Activated CD4-positive, alpha-beta T cell treated with anti-CD3 and anti-CD28 coated beads for 36 hours (primary cell): ENCODE measurements around the gene ARSH. TPM values are rescaled to one million over a fixed set of nuclear protein-coding genes. Genes with fewer than 3 reads are reported as not detected.
"Not testable (repeated sequence)": the region's sequence is repeated elsewhere in the genome, so short reads cannot be mapped to it uniquely, and the experiment has no call there.

Source experiments
- ATAC-seq: fragments of 200-7000 bp; cut with Tn5 transposase; one replicate; pipeline ENCODE4 v1.10.0; 2021; ENCODE audit warnings: mild to moderate bottlenecking, moderate library complexity
- CTCF ChIA-PET: fragments of 350-600 bp; sonication (Branson Sonifier 250); formaldehyde crosslinking; loops from one replicate; lab custom pipeline; 2021; ENCODE audit warnings: antibody characterized with exemption; lab: Charles Lee
- POLR2A ChIA-PET: fragments of 350-600 bp; sonication (Branson Sonifier 250); formaldehyde crosslinking; loops from one replicate; lab custom pipeline; 2021; ENCODE audit warnings: antibody characterized with exemption, inconsistent platforms; lab: Charles Lee
- DNase-seq: peaks from one replicate; pipeline ENCODE4 v3.0.0-alpha.2; 2020
- H3K27ac Mint-ChIP-seq: one replicate; pipeline ENCODE4 v1.8.0; 2021; ENCODE audit warnings: mixed read lengths
- H3K27me3 Mint-ChIP-seq: one replicate; pipeline ENCODE4 v1.8.0; 2021; ENCODE audit warnings: mixed read lengths
- H3K36me3 Mint-ChIP-seq: one replicate; pipeline ENCODE4 v1.8.0; 2021; ENCODE audit warnings: low read depth, mixed read lengths
- H3K4me1 Mint-ChIP-seq: one replicate; pipeline ENCODE4 v1.8.0; 2021; ENCODE audit warnings: mixed read lengths
- H3K4me3 Mint-ChIP-seq: one replicate; pipeline ENCODE4 v1.8.0; 2021; ENCODE audit warnings: mild to moderate bottlenecking, moderate library complexity, mixed read lengths
- H3K9me3 Mint-ChIP-seq: one replicate; pipeline ENCODE4 v1.8.0; 2021; ENCODE audit warnings: low read depth, mixed read lengths
- intact Hi-C, 2 experiments: fragments of 100-400 bp; cut with DNase I in 1 of 2; cut with micrococcal nuclease in 1 of 2; formaldehyde crosslinking; loops; one replicate each; pipeline versions ENCODE4 v1.14.2 to v1.15.1; 2022 to 2024; cut with DNase I, micrococcal nuclease
- total RNA-seq, 2 experiments: library from RNA; stranded (reverse); gene quantifications; one replicate each; pipeline ENCODE4 v1.2.3, GENCODE V29; 2021

Gene ARSH, protein sequence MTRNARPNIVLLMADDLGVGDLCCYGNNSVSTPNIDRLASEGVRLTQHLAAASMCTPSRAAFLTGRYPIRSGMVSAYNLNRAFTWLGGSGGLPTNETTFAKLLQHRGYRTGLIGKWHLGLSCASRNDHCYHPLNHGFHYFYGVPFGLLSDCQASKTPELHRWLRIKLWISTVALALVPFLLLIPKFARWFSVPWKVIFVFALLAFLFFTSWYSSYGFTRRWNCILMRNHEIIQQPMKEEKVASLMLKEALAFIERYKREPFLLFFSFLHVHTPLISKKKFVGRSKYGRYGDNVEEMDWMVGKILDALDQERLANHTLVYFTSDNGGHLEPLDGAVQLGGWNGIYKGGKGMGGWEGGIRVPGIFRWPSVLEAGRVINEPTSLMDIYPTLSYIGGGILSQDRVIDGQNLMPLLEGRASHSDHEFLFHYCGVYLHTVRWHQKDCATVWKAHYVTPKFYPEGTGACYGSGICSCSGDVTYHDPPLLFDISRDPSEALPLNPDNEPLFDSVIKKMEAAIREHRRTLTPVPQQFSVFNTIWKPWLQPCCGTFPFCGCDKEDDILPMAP
- total RNA-seq = not detected

DNA sequence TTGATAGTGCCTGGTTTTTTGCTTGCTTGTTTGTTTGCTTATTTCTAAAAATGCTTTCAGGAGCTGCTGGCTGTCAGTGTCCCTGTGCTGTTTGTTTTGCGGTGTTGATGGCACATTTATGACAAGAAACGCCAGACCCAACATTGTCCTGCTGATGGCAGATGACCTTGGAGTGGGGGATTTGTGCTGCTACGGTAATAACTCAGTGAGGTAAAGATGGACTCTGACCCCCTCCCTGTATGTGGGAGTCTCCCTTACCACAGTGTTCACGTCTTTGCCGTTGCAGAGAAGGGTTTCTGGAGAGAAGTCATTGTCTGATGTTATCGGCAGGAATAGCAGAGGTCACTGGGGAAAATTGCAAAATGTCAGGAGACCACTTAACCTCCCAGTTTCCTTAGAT lies at the start of gene ARSH:
ARSH (plus strand) TSS at position 52 of the 400 bp plus-strand sequence; CDS start at position 119, 67 bp downstream.
- no peaks in the 10 kb centered on the region for H3K4me1 Mint-ChIP-seq
- no peaks in the 10 kb centered on the region for H3K27me3 Mint-ChIP-seq
- no peak within 1 kb of the TSS for H3K27ac Mint-ChIP-seq
- CTCF ChIA-PET = no interaction called here
- peaks cover 2% of the 10 kb centered on the region for H3K9me3 Mint-ChIP-seq
- H3K36me3 Mint-ChIP-seq = no peaks in the 10 kb centered on the region
- no peak within 1 kb of the TSS for H3K4me3 Mint-ChIP-seq
- no peak for ATAC-seq
- intact Hi-C loops = no loop called here
- POLR2A ChIA-PET = no interaction called here
- DNase-seq = no peak

DNA sequence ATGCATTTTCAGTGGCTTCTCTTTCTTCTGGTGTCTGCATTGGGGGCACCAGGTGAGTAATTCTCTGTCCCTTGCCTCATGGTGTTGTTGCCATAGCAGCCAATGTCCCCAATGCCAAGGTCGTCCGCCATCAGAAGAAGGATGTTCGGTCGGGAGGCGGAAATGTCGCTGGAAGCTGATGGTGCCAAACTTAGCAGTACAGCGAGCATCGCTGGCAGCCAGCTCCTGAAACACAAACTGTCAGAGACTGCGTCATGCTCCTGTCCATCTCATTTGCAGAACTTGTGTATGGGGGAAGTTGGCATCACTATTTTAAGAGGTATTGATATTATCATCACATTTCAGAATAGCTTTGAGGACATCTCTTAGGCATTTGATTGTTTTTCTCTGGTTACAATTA lies 48.1 kb upstream of the ARSH start:
- POLR2A ChIA-PET = no interaction called here
- peaks cover 6% of the 10 kb centered on the region for H3K27me3 Mint-ChIP-seq
- intact Hi-C loops = no loop called here
- no peaks in the 10 kb centered on the region for H3K4me1 Mint-ChIP-seq
- ATAC-seq = no peak
- no peak overlapping the region for H3K4me3 Mint-ChIP-seq
- DNase-seq = no peak
- CTCF ChIA-PET = no interaction called here
- no peaks in the 10 kb centered on the region for H3K36me3 Mint-ChIP-seq
- H3K27ac Mint-ChIP-seq = no peak overlapping the region
- no peaks in the 10 kb centered on the region for H3K9me3 Mint-ChIP-seq

DNA sequence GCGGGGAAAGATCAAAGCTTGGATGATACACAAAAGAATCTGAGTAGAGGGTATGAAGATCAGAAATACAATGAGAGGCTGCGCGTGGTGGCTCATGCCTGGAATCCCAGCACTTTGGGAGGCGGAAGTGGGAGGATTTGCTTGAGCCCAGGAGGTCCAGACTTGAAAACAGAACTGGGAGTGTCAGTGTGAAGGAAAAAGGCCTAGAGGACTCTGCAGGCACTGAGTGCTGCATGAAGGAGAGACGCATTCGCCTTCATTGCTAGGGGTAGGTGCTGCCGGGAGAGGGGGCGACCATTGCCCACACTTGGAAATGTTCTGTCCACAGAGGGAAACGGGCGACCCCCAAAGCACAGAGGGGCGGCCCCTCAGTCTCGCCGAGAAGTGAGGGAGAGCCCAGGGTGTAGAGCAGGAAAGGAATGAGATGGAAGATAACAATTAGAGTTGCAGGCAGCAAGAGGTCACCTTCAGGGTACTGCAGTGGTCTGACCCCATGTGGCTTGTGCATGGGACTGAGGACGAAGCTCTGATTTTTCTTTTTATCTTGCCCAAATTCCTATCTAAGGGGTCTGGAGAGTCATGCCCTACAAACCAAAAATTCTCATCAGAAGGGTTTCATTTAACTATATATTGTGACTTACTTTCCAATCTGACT lies 45.4 kb upstream of the ARSH start:
- ATAC-seq (no peak), DNase-seq (no peak)
- H3K4me1 Mint-ChIP-seq = no peaks in the 10 kb centered on the region
- H3K9me3 Mint-ChIP-seq = no peaks in the 10 kb centered on the region
- no peak overlapping the region for H3K4me3 Mint-ChIP-seq
- POLR2A ChIA-PET = no interaction called here
- H3K27ac Mint-ChIP-seq = no peak overlapping the region
- H3K27me3 Mint-ChIP-seq = peaks cover under 1% of the 10 kb centered on the region
- H3K36me3 Mint-ChIP-seq = no peaks in the 10 kb centered on the region
- intact Hi-C loops = no loop called here
- CTCF ChIA-PET = no interaction called here

DNA sequence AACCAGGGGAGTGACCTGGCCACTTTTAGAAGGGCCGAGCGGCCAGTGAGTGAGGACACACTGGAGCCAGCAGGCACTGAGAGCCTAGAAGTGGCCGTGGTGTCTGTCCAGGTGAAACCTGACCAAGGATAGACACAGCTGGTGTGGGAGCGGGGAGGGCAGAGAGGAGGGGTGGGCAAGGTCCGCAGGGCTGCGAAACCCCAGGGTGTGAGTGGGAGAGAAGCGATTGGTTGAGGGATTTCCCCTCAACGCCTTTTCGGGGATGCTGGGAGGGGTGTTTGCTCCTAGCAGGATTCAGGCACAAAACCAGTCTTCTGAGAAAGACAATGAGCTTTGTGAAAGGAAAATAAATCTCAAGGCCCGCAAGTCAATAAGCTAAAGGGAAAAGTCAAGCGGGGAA lies 44.0 kb upstream of the ARSH start:
- Mint-ChIP-seq H3K9me3 (no peaks in the 10 kb centered on the region), H3K4me3 (no peak overlapping the region), H3K4me1 (no peaks in the 10 kb centered on the region), H3K27me3 (no peaks in the 10 kb centered on the region), H3K27ac (no peak overlapping the region), H3K36me3 (no peaks in the 10 kb centered on the region)
- CTCF ChIA-PET = interaction anchor here (0.7 kb wide), 2 partner anchors 83 to 410 kb away, joined by 3 to 4 read pairs; no protein-coding TSS in a partner anchor
- intact Hi-C loops = no loop called here
- POLR2A ChIA-PET = no interaction called here
- ATAC-seq (no peak), DNase-seq (no peak)

DNA sequence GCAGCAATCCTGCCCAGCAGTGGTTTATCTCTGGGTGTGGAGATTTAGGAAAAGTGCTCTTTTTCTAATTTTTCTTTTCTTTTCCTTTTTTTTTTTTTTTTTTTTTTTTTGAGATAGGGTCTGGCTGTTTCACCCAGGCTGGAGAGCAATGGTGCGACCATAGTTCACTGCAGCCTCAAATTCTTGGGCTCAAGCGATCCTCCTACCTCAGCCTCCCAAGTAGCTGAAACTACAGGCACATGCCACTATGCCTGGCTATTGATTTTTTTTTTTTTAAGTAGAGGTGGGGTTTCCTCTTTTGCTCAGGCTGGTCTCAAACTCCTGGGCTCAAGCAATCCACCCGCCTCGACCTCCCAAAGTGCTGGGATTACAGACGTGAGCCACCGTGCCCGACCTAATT lies 42.9 kb upstream of the ARSH start:
- POLR2A ChIA-PET, CTCF ChIA-PET, H3K27ac Mint-ChIP-seq, DNase-seq, ATAC-seq, H3K27me3 Mint-ChIP-seq, H3K4me1 Mint-ChIP-seq, intact Hi-C loops, H3K36me3 Mint-ChIP-seq, H3K9me3 Mint-ChIP-seq, H3K4me3 Mint-ChIP-seq: not testable (repeated sequence)

DNA sequence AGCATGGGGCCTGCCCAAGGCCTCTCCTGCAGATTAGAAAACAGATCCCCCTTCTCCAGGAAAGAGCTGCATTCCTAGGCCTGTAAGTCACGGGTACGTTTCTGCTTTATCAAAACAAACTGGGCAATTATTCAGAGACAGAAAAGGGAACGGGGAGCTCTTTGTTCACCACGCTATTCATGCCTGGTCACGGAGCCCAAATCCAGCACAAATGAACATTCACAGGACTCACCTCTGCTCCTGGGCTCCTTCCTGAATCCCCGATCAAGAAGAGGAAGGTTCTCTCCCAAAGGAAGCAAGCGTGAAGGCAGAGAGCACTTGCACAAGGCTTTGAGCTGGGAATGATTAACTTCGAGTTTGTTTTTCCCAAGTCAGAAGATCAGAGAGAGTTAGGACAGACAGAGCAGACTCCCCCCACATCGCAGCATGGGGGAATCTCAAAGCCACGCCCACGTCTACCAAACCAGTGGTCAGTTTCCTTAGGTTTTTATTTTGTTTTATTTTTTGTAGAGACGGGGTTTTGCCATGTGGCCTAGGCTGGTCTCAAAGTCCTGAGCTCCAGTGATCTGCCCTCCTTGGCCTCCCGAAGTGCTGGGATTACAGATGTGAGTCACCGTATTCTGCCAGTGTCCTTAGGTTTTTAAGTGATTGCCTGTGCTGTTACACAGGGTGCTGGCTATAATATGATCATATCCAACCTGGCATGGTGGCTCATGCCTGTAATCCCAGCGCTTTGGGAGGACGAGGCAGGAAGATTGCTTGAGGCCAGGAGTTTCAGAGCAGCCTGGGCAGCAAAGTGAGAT lies 42.2 kb upstream of the ARSH start:
- ATAC-seq, H3K4me1 Mint-ChIP-seq, POLR2A ChIA-PET, H3K9me3 Mint-ChIP-seq, H3K27ac Mint-ChIP-seq, H3K4me3 Mint-ChIP-seq, CTCF ChIA-PET, H3K36me3 Mint-ChIP-seq, DNase-seq, intact Hi-C loops, H3K27me3 Mint-ChIP-seq: not testable (repeated sequence)

DNA sequence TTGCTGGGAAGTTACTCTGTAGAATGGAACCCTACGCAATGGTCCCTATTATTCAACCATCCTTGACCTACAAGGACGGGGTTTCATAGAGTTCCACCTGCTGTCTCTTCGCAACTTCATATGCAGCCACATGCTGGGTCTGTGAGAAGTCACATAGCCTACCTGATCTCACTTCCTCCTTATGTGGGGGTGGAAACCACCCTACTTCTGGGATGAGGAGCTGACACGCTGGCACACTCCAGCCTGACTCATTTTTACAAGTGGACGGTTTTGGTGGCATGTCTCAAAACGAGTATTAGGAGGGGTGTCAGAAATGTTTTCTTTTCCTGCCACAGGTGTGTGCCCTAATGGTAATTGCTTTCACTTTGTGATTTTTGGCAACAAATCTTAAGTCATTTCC lies 40.4 kb upstream of the ARSH start:
- intact Hi-C loops = loop anchor here (5.0 kb wide), 2 partner anchors 254 to 259 kb away; no protein-coding TSS in a partner anchor
- peak; percentile 47 for DNase-seq
- Mint-ChIP-seq H3K4me1 (peaks cover 5% of the 10 kb centered on the region), H3K9me3 (no peaks in the 10 kb centered on the region), H3K27me3 (no peaks in the 10 kb centered on the region), H3K4me3 (no peak overlapping the region), H3K36me3 (no peaks in the 10 kb centered on the region), H3K27ac (no peak overlapping the region)
- peak; percentile 62 for ATAC-seq
- ChIA-PET CTCF (no interaction called here), POLR2A (no interaction called here)

DNA sequence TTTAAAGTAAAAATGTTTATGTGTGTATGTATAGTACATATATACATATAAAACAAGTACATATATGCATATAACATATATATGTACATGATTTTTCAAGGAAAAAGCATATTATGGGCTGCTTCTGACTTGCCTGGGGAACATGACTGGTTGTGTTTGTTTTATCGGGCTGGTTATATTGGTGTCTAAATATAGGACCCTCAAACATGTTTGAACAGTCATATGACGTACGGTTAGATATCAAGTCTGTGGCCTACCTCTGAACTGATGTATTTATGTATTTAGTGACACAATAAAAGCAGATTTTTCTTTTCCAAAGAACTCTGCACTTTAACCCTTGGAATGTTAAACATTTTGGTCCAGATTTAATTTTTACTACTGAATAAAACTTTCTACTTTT lies 39.3 kb upstream of the ARSH start:
- intact Hi-C loops = loop anchor here (5.0 kb wide), 2 partner anchors 255 to 260 kb away; no protein-coding TSS in a partner anchor
- no peaks in the 10 kb centered on the region for H3K36me3 Mint-ChIP-seq
- H3K27me3 Mint-ChIP-seq = no peaks in the 10 kb centered on the region
- no peak overlapping the region for H3K4me3 Mint-ChIP-seq
- POLR2A ChIA-PET = no interaction called here
- CTCF ChIA-PET = no interaction called here
- ATAC-seq (no peak), DNase-seq (no peak)
- no peaks in the 10 kb centered on the region for H3K9me3 Mint-ChIP-seq
- H3K4me1 Mint-ChIP-seq = peaks cover 5% of the 10 kb centered on the region
- no peak overlapping the region for H3K27ac Mint-ChIP-seq

DNA sequence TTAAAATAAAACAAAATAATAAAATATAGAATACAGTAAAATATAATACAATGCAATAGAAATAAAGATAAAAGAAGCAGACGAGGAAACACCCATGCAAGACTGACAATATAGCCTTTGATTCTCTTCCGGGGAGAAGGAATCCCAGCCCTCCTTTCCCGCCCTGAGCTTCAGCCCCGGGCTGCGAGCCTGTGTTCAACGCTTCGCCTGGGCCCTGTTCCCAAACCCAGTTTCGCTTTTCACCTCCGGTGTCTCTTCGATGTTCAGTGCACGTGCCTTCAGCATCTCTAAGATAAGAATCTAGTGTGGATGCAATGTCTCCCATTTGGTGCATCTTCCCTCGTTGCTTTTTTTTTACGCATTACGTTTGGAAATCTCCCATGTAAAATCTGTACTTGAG lies 38.8 kb upstream of the ARSH start:
- H3K4me1 Mint-ChIP-seq = peaks cover 5% of the 10 kb centered on the region
- DNase-seq (no peak), ATAC-seq (no peak)
- ChIA-PET POLR2A (no interaction called here), CTCF (no interaction called here)
- no peak overlapping the region for H3K27ac Mint-ChIP-seq
- no peaks in the 10 kb centered on the region for H3K27me3 Mint-ChIP-seq
- H3K36me3 Mint-ChIP-seq = no peaks in the 10 kb centered on the region
- intact Hi-C loops = loop anchor here (5.0 kb wide), 2 partner anchors 255 to 260 kb away; no protein-coding TSS in a partner anchor
- H3K9me3 Mint-ChIP-seq = no peaks in the 10 kb centered on the region
- H3K4me3 Mint-ChIP-seq = no peak overlapping the region

DNA sequence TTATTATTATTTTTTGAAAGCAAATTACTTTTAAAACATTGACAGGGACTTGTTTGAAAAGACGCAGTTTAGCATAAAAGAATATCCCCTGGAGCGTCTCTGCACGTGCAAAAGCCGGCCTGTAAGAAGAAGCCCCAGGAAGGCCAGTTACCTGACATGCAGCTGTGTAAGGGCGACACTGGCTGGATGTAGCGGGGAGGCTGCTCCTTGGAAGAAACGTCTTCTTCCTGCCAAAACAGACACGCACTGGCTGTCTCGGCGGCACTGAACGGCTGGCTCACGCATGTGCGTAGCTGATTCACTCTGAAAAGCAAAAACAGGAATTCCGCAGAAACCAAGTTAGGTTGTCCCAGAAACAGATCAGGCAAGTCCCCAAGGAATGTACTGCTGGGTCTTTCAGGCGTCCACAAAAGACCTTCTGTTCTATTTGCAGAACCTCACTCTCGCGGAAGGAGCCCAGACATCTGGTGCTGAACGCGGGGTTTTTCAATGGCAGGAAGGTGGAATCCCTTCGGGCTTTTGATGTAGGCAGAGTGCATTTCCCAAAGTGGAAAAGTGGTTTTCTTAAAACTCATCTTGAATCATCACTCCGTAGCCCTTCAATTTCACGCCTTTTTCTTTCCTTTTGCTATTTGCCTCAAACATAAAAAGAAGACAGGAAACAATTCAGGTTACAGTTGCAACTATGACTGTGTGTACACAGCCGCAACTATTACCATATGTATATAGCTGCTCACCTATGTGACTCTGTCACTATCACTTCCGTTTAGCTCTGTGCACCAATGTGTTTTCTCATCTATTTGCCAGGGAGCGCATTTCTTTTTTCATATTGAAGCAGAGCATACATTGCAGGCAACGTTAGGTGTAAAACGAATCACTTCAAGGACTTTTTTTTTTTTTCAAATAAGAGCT lies 38.1 kb upstream of the ARSH start:
- CTCF ChIA-PET = interaction anchor here (0.7 kb wide), 1 partner anchor 47 kb away, joined by 5 read pairs; no protein-coding TSS in a partner anchor
- H3K9me3 Mint-ChIP-seq = no peaks in the 10 kb centered on the region
- H3K4me1 Mint-ChIP-seq = peaks cover 5% of the 10 kb centered on the region
- intact Hi-C loops = loop anchor here (5.0 kb wide), 2 partner anchors 256 to 261 kb away; no protein-coding TSS in a partner anchor
- H3K36me3 Mint-ChIP-seq = no peaks in the 10 kb centered on the region
- H3K4me3 Mint-ChIP-seq = peak overlapping the region; percentile 44
- DNase-seq = peak; percentile 46
- H3K27ac Mint-ChIP-seq = no peak overlapping the region
- POLR2A ChIA-PET = no interaction called here
- no peaks in the 10 kb centered on the region for H3K27me3 Mint-ChIP-seq
- peak; percentile 92 for ATAC-seq
